ENCODE results near the gene PMVK. TPM values are rescaled to one million over a fixed set of nuclear protein-coding genes. Genes with fewer than 3 reads are reported as not detected.

PMVK gene
- total RNA-seq, 2 donors from 2014 or later: 9.7 to 13.8 TPM

DNA sequence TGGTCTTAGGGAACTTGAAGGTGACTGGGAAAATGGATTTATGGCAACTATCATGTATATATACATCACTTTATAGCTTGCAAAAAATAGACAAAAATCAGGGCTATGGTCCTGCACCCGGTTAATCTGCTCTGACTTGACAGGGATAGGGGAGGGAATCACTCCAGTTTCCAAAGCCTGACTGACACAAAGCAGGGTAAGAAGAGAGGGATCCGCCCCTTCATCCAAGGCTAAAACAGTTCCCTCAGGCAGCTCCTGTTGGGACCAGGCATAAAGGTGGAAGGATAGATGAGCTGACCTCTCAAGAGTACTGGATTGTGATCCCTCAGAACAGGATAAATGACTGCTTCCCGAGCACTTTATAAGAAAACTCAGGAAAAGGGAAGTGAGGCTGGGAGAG lies 18.0 kb upstream of the PMVK start:
- Histone ChIP-seq H3K4me1 (ENCODE audit: control insufficient read depth in 1 of 2, low read depth in 2 of 2) (peaks cover 32 to 52% of the 10 kb centered on the region in 2 donors), H3K27me3 (replicated peaks; ENCODE audit: insufficient read depth) (no peaks in the 10 kb centered on the region), H3K9me3 (no peaks in the 10 kb centered on the region), H3K27ac (peak overlapping the region in 1 of 2 donors; percentile 81), H3K4me3 (peak overlapping the region; percentile 77), H3K36me3 (peaks cover 17% of the 10 kb centered on the region)
- DNase-seq (ENCODE audit: low spot score): no peak
- no peak for ATAC-seq (ENCODE audit: insufficient number of reproducible peaks, low FRiP score, low read depth)
- TF ChIP-seq CTCF (IDR thresholded peaks at IDR 0.05): no peak

- Histone ChIP-seq H3K36me3 (peaks cover 9% of the 10 kb centered on the region), H3K9me3 (no peaks in the 10 kb centered on the region), H3K27me3 (replicated peaks; ENCODE audit: insufficient read depth) (no peaks in the 10 kb centered on the region), H3K4me1 (ENCODE audit: control insufficient read depth in 1 of 2, low read depth in 2 of 2) (peaks cover 32 to 52% of the 10 kb centered on the region in 2 donors), H3K4me3 (no peak overlapping the region), H3K27ac (no peak overlapping the region)
- no peak for TF ChIP-seq CTCF (IDR thresholded peaks at IDR 0.05)
- no peak for DNase-seq (ENCODE audit: low spot score)
- no peak for ATAC-seq (ENCODE audit: insufficient number of reproducible peaks, low FRiP score, low read depth)
Measured at GRCh38 chr1:154953611-154954038, 17.1 kb upstream of the PMVK start.

- H3K36me3 ChIP-seq: peaks cover 15% of the 10 kb centered on the region
- DNase-seq (ENCODE audit: low spot score) (no peak), ATAC-seq (ENCODE audit: insufficient number of reproducible peaks, low FRiP score, low read depth) (no peak)
- H3K4me3 ChIP-seq: no peak overlapping the region
- no peaks in the 10 kb centered on the region for H3K9me3 ChIP-seq
- H3K27ac ChIP-seq: no peak overlapping the region
- H3K27me3 ChIP-seq (replicated peaks; ENCODE audit: insufficient read depth): no peaks in the 10 kb centered on the region
- no peak for TF ChIP-seq CTCF (IDR thresholded peaks at IDR 0.05)
- peaks cover 32 to 52% of the 10 kb centered on the region in 2 donors for H3K4me1 ChIP-seq (ENCODE audit: control insufficient read depth in 1 of 2, low read depth in 2 of 2)
Measured at GRCh38 chr1:154952664-154953063, 16.1 kb upstream of the PMVK start.

- H3K4me1 ChIP-seq (ENCODE audit: control insufficient read depth in 1 of 2, low read depth in 2 of 2): peaks cover 29 to 47% of the 10 kb centered on the region in 2 donors
- no peak for TF ChIP-seq CTCF (IDR thresholded peaks at IDR 0.05)
- H3K27ac ChIP-seq: no peak overlapping the region
Measured at GRCh38 chr1:154951901-154952657, 15.6 kb upstream of the PMVK start.

DNA sequence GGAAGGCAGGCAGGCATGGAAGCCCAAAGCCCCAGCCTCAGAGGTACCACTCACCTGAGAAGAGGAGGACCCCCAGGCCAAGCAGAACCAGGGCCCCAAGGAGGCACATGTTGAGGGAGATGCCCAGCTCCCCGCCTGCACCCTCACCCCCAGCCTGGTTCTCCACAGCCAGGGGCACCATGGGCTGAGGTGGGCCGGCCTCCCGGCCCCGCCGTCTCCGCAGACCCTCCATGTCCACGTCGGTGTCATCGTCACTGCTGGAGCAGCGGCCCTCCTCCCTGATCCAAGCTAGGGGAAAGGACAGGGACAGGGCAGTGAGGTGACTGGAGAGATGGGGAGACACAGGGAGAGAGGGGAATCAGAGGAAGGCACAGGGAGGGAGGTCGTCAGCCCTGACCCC lies 11.6 kb upstream of the PMVK start:
- no peaks in the 10 kb centered on the region for H3K9me3 ChIP-seq
- DNase-seq (ENCODE audit: low spot score) (no peak), ATAC-seq (ENCODE audit: insufficient number of reproducible peaks, low FRiP score, low read depth) (no peak)
- no peak overlapping the region for H3K4me3 ChIP-seq
- peaks cover 24% of the 10 kb centered on the region for H3K36me3 ChIP-seq
- TF ChIP-seq CTCF (IDR thresholded peaks at IDR 0.05): no peak
- no peaks in the 10 kb centered on the region for H3K27me3 ChIP-seq (replicated peaks; ENCODE audit: insufficient read depth)
- H3K27ac ChIP-seq: no peak overlapping the region
- peaks cover 9 to 25% of the 10 kb centered on the region in 2 donors for H3K4me1 ChIP-seq (ENCODE audit: control insufficient read depth in 1 of 2, low read depth in 2 of 2)

More at GRCh38 chr1:154951901-154952657, 15.6 kb upstream of the PMVK start:
- no peak for DNase-seq (ENCODE audit: low spot score)
- no peaks in the 10 kb centered on the region for H3K9me3 ChIP-seq
- no peaks in the 10 kb centered on the region for H3K27me3 ChIP-seq (replicated peaks; ENCODE audit: insufficient read depth)
- ATAC-seq (ENCODE audit: insufficient number of reproducible peaks, low FRiP score, low read depth): no peak
- peaks cover 20% of the 10 kb centered on the region for H3K36me3 ChIP-seq
- H3K4me3 ChIP-seq: no peak overlapping the region
